Measurements from ENCODE around the gene FRAT1.

DNA sequence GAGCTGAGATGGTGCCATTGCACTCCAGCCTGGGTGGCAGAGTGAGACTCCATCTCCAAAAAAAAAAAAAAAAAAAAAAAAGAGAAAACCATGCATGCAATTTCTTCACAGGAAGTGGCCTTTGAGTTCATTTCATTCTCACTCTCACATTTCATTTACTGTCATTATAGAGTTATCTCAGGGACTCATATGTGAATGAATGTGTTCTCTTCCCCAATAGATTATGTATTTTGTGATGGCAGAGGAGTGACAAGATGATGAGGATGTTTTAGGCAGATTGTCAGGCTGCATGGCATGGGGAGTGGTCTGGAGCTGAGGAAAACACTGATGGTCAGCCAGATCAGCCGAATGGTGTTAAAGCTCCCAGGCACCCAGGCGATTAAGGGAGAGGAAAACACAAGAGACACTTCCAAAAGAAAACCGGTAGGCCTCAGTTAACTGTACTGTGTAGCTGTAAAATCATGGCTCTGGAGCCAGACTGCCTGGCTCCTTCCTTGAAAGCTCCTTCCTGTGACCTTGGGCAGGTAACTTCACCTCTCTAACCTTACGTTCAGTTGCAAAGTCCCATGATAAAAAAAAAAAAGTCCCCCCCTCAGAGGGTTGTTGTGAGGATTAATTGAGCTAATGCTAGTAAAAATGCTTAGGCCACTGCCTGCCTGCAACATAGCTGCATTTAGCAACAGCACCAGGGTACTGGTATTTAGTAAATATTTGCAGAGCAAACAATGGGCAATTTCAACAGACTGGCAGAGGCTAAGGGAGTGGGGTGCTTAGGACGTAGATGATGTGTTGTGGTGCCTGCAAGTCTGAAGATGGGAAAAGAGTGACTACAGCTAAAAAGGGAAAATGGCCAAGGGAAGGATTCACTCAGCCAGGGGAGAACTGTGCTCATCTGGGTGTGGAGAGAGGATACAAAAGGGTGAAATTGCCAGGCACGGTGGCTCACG lies 8.6 kb downstream of the FRAT1 start:
- TF ChIP-seq POLR2A (IDR thresholded peaks at IDR 0.05; ENCODE audit: low read depth, low read length) (no peak), TAF1 (IDR thresholded peaks at IDR 0.05; ENCODE audit: borderline replicate concordance, low read depth, low read length) (no peak), POLR2AphosphoS5 (IDR thresholded peaks at IDR 0.05; ENCODE audit: low read depth, low read length) (no peak)

Data from GM12892 (cell line).